Neural progenitor cell (in vitro differentiated cells): Measurements from ENCODE around the gene DNAH10.

Source experiments
- EZH2phosphoT487 ChIP-seq: fragments of 200-600 bp; sonication (generic); IDR thresholded peaks from 2 replicates; pipeline ENCODE4 v1.6.1; 2017; ENCODE audit warnings: antibody characterized with exemption
- TF ChIP-seq, protein P1 (sequence below): fragments of 200-600 bp; sonication (generic); IDR thresholded peaks from 2 replicates; pipeline ENCODE4 v1.5.1; 2017; ENCODE audit warnings: antibody characterized with exemption, mild to moderate bottlenecking

DNA sequence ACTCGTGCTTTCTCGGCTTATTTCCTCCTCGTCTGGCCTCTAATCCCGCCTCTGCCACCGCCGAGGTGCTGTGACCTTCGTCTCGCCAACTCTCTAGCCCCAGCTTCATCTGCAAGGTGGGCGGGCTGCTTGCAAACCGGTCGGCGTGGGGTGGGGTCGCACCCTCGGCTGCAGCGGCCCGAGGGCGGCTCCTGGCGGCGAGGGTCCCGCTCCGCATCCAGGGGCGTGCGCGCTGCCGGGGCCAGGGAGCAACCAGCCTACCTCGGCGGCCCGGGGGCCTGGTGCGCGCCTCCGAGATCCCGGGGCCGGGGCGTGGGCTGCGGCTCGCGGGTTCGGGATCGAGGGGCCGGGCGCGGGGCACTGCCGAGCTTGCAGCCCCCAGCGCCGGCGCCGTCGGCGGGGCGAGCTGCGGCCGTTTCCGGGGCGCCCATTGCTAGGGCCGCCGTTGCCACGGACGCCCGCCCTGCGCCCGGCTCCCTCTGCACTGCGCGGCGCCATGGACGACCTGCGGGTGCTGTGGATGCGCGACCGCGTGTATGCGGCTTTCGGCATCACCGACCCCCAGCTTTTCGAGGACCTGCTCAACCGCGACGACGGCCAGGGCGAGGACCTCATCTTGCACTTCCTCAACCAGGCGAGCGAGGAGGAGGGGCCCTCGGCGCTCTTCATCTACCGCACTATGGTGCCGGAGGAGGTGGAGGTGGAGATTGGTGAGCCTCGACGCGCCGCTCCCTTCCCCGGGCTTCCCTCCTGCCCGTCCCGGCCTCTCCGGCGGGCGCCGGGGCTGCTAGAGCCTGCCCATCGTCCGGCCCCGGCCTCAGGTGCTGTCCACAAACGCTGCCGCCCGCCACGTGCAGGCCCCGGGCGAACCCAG is at the start of gene DNAH10:
- TF ChIP-seq, protein P1, sequence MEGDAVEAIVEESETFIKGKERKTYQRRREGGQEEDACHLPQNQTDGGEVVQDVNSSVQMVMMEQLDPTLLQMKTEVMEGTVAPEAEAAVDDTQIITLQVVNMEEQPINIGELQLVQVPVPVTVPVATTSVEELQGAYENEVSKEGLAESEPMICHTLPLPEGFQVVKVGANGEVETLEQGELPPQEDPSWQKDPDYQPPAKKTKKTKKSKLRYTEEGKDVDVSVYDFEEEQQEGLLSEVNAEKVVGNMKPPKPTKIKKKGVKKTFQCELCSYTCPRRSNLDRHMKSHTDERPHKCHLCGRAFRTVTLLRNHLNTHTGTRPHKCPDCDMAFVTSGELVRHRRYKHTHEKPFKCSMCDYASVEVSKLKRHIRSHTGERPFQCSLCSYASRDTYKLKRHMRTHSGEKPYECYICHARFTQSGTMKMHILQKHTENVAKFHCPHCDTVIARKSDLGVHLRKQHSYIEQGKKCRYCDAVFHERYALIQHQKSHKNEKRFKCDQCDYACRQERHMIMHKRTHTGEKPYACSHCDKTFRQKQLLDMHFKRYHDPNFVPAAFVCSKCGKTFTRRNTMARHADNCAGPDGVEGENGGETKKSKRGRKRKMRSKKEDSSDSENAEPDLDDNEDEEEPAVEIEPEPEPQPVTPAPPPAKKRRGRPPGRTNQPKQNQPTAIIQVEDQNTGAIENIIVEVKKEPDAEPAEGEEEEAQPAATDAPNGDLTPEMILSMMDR, result peak; percentile 74
- no peak for TF ChIP-seq EZH2phosphoT487
